K562 (cell line): ENCODE measurements around the gene CNTN5.

ENCODE experiments used
- BMI1 ChIP-seq: fragments of 150-350 bp; IDR thresholded peaks from 2 replicates; pipeline ENCODE4 v1.6.1; 2014; ENCODE audit warnings: low read length
- BRCA1 ChIP-seq, 2 experiments: fragments of 450-650 bp in 1 of 2; sonication (generic) in 1 of 2; formaldehyde crosslinking in 1 of 2; IDR thresholded peaks; 2 replicates each; pipeline versions ENCODE4 v1.5.0 to v1.6.1; 2017 to 2020; ENCODE audit warnings: mild to moderate bottlenecking in 1 of 2, missing genetic modification reagents in 1 of 2
- CEBPG ChIP-seq, 3 experiments: fragments of 200-800 bp in 1 of 3; sonication (Bioruptor generic) in 1 of 3; sonication (generic) in 1 of 3; formaldehyde crosslinking in 1 of 3; IDR thresholded peaks in 2 of 3; conservative IDR thresholded peaks in 1 of 3; 2 replicates each; pipeline versions ENCODE4 v1.6.1 to v1.8.0; 2016 to 2022; ENCODE audit warnings: missing compliant biosample characterization in 2 of 3, missing genetic modification characterization in 2 of 3, mild to moderate bottlenecking in 1 of 3, missing genetic modification reagents in 1 of 3
- CHD2 ChIP-seq: IDR thresholded peaks from 2 replicates; pipeline ENCODE4 v1.6.1; 2011; ENCODE audit warnings: low read depth, low read length
- FOXA1 ChIP-seq: fragments of 450-650 bp; IDR thresholded peaks from 2 replicates; pipeline ENCODE4 v1.6.1; 2016; ENCODE audit warnings: mild to moderate bottlenecking, borderline replicate concordance
- MEIS2 ChIP-seq: fragments of 450-650 bp; IDR thresholded peaks from 2 replicates; pipeline ENCODE4 v1.6.1; 2014; ENCODE audit warnings: mild to moderate bottlenecking; ENCODE audit not compliant: partially characterized antibody
- MTA1 ChIP-seq: fragments of 450-650 bp; IDR thresholded peaks from 2 replicates; pipeline ENCODE4 v1.6.1; 2017; ENCODE audit warnings: borderline replicate concordance
- NCOA1 ChIP-seq: fragments of 450-650 bp; IDR thresholded peaks from 2 replicates; pipeline ENCODE4 v1.6.1; 2016; ENCODE audit warnings: low read depth
- POLR2A ChIP-seq: fragments of 450-650 bp; conservative IDR thresholded peaks from 2 replicates; pipeline ENCODE4 v1.6.1; 2016
- RERE ChIP-seq: sonication (generic); formaldehyde crosslinking; IDR thresholded peaks from 2 replicates; pipeline ENCODE4 v1.8.0; 2023; ENCODE audit warnings: missing genetic modification reagents, mild to moderate bottlenecking, borderline replicate concordance
- RFX5 ChIP-seq: IDR thresholded peaks from 2 replicates; pipeline ENCODE4 v1.6.1; 2011; ENCODE audit warnings: low read depth, mild to moderate bottlenecking, improper control_type of control experiment, low read length
- ZBTB7A ChIP-seq: IDR thresholded peaks from 2 replicates; pipeline ENCODE4 v1.6.1; 2011; ENCODE audit warnings: low read depth, mild to moderate bottlenecking, low read length, moderate library complexity, borderline replicate concordance; ENCODE audit not compliant: control insufficient read depth
- ZNF766 ChIP-seq: fragments of 200-800 bp; sonication (Bioruptor generic); conservative IDR thresholded peaks from 2 replicates; pipeline ENCODE4 v1.6.1; 2016; ENCODE audit warnings: missing genetic modification characterization, missing compliant biosample characterization
- TF ChIP-seq, protein P1 (sequence below), 3 experiments: IDR thresholded peaks in 2 of 3; conservative IDR thresholded peaks in 1 of 3; 2 replicates each; pipeline ENCODE4 v1.5.1; 2011 to 2012; ENCODE audit warnings: low read length in 3 of 3, mild to moderate bottlenecking in 3 of 3, control low read depth in 2 of 3, improper control_type of control experiment in 1 of 3, inconsistent platforms in 1 of 3, low read depth in 1 of 3, mixed read lengths in 1 of 3, moderate library complexity in 1 of 3; ENCODE audit not compliant: insufficient read depth in 2 of 3

DNA sequence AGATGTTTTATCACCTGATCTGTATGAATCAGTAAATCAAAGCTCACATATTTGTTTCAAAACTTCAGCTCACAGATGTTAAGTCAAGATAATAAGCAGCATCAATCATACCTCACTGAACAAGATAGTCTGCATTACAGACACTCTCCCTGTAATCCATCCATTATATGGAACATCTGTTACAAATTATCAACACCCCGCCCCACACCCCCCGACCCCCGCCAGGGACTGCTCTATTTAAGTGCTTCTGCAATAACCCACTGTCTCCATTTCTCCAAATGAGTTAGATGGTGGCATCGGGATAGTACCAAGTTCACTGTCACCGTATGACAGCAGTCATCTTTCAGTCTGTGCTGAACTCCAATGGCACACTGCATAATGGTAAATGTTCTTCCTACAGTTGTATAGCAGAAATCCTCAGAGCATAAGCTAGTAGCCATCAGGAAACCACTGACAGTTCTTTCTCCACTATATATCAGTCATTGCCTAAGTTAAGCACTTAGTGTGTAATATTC lies 1219.3 kb downstream of the CNTN5 start:
- TF ChIP-seq CHD2, result no peak
- TF ChIP-seq ZNF766, result no peak
- no peak for TF ChIP-seq RERE (CRISPR knock-in tag)
- no peak for TF ChIP-seq MTA1
- no peak for TF ChIP-seq POLR2A
- no peak for TF ChIP-seq BMI1
- TF ChIP-seq, protein P1, sequence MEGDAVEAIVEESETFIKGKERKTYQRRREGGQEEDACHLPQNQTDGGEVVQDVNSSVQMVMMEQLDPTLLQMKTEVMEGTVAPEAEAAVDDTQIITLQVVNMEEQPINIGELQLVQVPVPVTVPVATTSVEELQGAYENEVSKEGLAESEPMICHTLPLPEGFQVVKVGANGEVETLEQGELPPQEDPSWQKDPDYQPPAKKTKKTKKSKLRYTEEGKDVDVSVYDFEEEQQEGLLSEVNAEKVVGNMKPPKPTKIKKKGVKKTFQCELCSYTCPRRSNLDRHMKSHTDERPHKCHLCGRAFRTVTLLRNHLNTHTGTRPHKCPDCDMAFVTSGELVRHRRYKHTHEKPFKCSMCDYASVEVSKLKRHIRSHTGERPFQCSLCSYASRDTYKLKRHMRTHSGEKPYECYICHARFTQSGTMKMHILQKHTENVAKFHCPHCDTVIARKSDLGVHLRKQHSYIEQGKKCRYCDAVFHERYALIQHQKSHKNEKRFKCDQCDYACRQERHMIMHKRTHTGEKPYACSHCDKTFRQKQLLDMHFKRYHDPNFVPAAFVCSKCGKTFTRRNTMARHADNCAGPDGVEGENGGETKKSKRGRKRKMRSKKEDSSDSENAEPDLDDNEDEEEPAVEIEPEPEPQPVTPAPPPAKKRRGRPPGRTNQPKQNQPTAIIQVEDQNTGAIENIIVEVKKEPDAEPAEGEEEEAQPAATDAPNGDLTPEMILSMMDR (IDR thresholded peaks at IDR 0.05 in 2 of 3, conservative IDR thresholded peaks at IDR 0.05 in 1 of 3; ENCODE audit: insufficient read depth in 2 of 3, low read depth in 1 of 3, low read length in 3 of 3), result no peak
- TF ChIP-seq ZBTB7A, result no peak
- TF ChIP-seq FOXA1, result no peak
- TF ChIP-seq RFX5, result no peak
- no peak for TF ChIP-seq NCOA1
- no peak for TF ChIP-seq MEIS2
- no peak for TF ChIP-seq BRCA1 (IDR thresholded peaks at IDR 0.05)
- TF ChIP-seq BRCA1 (CRISPR knock-in tag; IDR thresholded peaks at IDR 0.05), result no peak
- no peak for TF ChIP-seq CEBPG (CRISPR knock-in tag; IDR thresholded peaks at IDR 0.05)
- no peak for TF ChIP-seq CEBPG (tag; conservative IDR thresholded peaks at IDR 0.05 in 1 of 2, IDR thresholded peaks at IDR 0.05 in 1 of 2)
